Activated CD4-positive, alpha-beta T cell treated with anti-CD3 and anti-CD28 coated beads, Interleukin-2, amount 50 U/mL, for 16 hours (primary cell): ENCODE measurements around the gene ZNF165.
"Not testable (repeated sequence)": the region's sequence is repeated elsewhere in the genome, so short reads cannot be mapped to it uniquely, and the experiment has no call there.

Experiments used
- DNase-seq: peaks from one replicate; pipeline ENCODE4 v3.0.0-alpha.2; 2020

Gene ZNF165

GRCh38 chr6:28122283-28122682 lies 41.9 kb downstream of the ZNF165 start:
- not testable (repeated sequence) for DNase-seq

- peak; percentile 83 for DNase-seq
Observed at GRCh38 chr6:28124350-28124970, 44.1 kb downstream of the ZNF165 start, which contains the start of gene ZSCAN16. ZSCAN16 (plus strand) TSS chr6:28124609; CDS start chr6:28125444, 835 bp downstream.

DNA sequence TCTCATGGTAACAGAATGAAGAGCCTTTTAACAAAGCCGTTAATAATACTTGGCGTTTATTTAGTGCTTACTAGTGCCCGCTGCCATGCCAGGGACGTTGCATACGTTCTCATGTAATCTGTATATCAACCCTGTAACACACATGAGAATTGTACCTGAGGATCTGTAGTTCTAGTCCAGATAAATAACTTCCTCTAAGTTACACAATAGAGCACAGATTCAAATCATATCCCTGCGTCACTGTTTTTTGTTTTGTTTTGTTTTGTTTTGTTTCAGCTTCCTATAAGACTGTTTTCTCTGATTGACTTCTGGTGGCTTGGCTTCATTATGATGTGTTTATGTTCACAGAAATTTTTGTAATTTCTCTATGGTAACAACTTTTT lies 44.6 kb downstream of the ZNF165 start:
- DNase-seq: no peak

DNA sequence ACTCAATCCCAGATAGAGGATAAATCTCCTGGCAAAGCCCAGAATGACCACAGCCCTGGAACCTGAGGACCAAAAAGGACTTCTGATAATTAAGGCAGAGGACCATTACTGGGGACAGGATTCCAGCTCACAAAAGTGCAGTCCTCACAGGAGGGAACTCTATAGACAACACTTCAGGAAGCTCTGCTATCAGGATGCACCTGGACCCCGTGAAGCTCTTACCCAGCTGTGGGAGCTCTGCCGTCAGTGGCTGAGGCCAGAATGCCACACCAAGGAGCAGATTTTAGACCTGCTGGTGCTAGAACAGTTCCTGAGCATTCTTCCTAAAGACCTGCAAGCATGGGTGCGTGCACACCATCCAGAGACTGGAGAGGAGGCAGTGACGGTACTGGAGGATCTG lies 45.0 kb downstream of the ZNF165 start:
- no peak for DNase-seq

GRCh38 chr6:28134015-28134414 lies 53.6 kb downstream of the ZNF165 start:
- DNase-seq: peak; percentile 44

- no peak for DNase-seq
Observed at GRCh38 chr6:28134716-28135115, 54.3 kb downstream of the ZNF165 start.

- DNase-seq: peak; percentile 19
Observed at GRCh38 chr6:28135393-28135792, 55.0 kb downstream of the ZNF165 start.

DNA sequence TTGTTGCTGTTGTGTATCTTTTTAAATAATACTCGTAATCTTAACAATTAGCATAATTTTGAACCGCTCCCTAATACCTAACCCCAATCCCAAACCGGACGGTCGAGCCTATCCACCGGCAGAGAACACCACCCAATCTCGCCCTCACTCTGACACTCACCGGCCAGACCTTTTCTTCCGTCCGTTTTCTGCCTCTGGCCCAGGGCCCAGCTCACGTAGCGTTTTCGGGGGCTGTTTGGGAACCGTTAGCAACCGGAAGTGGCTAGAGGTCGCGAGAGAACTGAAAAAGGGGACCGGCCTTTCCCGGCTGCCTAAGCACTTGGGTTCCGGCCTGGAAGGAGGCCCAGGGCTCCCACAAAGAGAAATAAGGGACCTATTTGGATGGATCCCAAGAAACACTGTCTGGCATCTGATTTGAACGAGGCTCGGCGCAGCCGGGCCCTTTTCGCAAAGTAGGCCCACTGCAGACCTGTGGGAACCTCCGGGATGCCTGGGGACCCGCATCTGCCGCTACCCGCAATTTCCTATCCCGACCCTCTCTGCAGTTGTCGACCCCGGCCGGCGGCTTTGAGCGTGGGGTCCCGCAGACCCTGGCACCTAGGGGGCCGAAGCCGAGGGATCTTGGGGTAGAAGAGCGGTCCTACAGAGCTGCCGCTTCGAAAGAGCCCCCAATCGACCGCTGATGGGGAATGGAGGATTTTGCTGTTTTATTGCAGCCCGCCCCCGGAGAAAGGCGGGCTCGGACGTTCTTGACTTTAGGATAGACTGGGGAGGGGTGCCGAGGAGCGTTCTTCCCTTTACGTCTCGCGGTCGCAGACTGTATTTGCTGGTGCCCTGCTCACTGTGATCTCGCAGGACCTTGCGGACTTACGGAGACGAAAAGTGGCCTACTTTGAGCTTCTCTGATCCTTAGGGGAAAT lies 56.5 kb downstream of the ZNF165 start:
- DNase-seq: peak; percentile 91

GRCh38 chr6:28137505-28137981 lies 57.2 kb downstream of the ZNF165 start:
- peak; percentile 70 for DNase-seq
